GM21723 (cell line): ENCODE results near the gene MYO5C.

ENCODE experiments used
- ATAC-seq: cut with Tn5 transposase; IDR thresholded peaks from one replicate; pipeline ENCODE4 v1.9.1; 2021; ENCODE audit warnings: mild to moderate bottlenecking, moderate library complexity; ENCODE audit not compliant: unreplicated experiment

Gene MYO5C

GRCh38 chr15:52281085-52282035 is 14.2 kb downstream of the MYO5C start:
- no peak for ATAC-seq

GRCh38 chr15:52280326-52281084 is 15.1 kb downstream of the MYO5C start:
- no peak for ATAC-seq

- no peak for ATAC-seq
Measured at GRCh38 chr15:52278636-52279367, 16.8 kb downstream of the MYO5C start.

GRCh38 chr15:52278135-52278534 is 17.5 kb downstream of the MYO5C start:
- ATAC-seq, result no peak

- ATAC-seq, result no peak
Measured at GRCh38 chr15:52277575-52277974, 18.0 kb downstream of the MYO5C start.

- no peak for ATAC-seq
Measured at GRCh38 chr15:52276256-52276770, 19.3 kb downstream of the MYO5C start.

GRCh38 chr15:52263563-52264282 is 31.9 kb downstream of the MYO5C start:
- ATAC-seq, result no peak

- ATAC-seq, result no peak
Measured at GRCh38 chr15:52262364-52262763, 33.2 kb downstream of the MYO5C start.

GRCh38 chr15:52261498-52262242 is 33.9 kb downstream of the MYO5C start:
- peak; percentile 99 for ATAC-seq

- no peak for ATAC-seq
Measured at GRCh38 chr15:52261026-52261425, 34.6 kb downstream of the MYO5C start.

GRCh38 chr15:52259503-52259902 is 36.1 kb downstream of the MYO5C start:
- ATAC-seq, result no peak

- no peak for ATAC-seq
Measured at GRCh38 chr15:52258461-52258860, 37.1 kb downstream of the MYO5C start.

- ATAC-seq, result no peak
Measured at GRCh38 chr15:52257734-52258062, 37.9 kb downstream of the MYO5C start.

GRCh38 chr15:52256930-52257733 is 38.5 kb downstream of the MYO5C start:
- no peak for ATAC-seq

- no peak for ATAC-seq
Measured at GRCh38 chr15:52256366-52256765, 39.2 kb downstream of the MYO5C start.

- ATAC-seq, result no peak
Measured at GRCh38 chr15:52255935-52256334, 39.7 kb downstream of the MYO5C start.

- no peak for ATAC-seq
Measured at GRCh38 chr15:52255008-52255407, 40.6 kb downstream of the MYO5C start.

GRCh38 chr15:52254391-52254790 is 41.2 kb downstream of the MYO5C start:
- ATAC-seq, result no peak

- ATAC-seq, result no peak
Measured at GRCh38 chr15:52252781-52253180, 42.8 kb downstream of the MYO5C start.
